GM19468 (cell line): ENCODE results near the gene MID1IP1.

Experiments used
- ATAC-seq: cut with Tn5 transposase; IDR thresholded peaks from one replicate; pipeline ENCODE4 v1.9.1; 2021; ENCODE audit warnings: mild to moderate bottlenecking, moderate library complexity, moderate number of reproducible peaks; ENCODE audit not compliant: unreplicated experiment; ENCODE audit errors: extremely low read depth

MID1IP1 gene

DNA sequence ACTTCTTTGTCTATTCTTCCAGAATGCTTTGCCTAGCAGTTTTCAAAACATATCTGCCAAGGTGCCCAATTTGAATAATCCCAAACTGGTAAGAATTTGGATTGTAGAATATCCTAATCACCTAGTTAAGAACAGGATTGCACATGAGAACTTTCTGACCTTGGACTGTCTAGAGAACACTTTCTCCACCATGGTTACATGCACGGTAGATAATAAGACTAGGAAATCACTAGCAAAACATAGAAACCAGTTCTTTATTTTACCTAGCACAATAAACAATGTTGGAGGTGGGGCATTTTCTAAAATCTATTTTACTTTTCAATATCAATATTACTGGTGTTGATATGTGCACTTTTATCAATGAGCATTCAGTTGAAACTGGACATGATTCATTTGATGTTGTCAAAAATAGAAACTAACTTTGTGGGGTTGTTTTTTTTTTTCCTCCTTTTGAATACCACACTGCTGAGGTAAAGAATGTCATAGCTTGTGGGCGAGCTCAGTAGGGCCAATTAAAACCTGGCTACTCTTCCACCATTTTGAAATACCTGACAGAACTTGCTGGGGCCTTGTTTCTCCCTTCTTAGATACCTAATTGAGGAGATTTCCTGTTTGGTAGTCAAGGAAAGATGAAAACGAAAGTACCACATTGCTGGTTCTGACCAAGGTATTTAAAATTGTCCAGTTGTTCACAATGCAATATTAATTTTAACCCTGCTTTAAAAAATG, 10.4 kb downstream of the MID1IP1 start:
- no peak for ATAC-seq

DNA sequence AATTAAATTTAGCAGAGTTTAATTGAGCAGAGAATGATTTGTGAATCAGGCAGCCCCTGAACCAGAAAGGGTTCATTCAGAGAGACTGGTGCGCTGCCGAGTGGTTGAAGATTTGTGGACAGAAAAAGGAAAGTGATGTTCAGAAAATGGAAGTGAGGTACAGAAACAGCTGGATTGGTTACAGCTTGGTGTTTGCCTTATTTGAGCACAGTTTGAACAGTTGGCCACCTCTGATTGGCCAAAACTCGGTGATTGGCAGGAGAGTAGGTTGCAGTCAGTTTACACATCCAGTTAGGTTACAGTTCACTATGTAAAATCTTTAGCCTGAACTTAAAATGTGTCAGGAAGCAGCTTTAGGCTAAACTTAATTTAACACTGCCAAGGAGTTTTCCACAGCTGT, 14.9 kb downstream of the MID1IP1 start:
- no peak for ATAC-seq

GRCh38 chrX:38817004-38817703, 15.9 kb downstream of the MID1IP1 start:
- no peak for ATAC-seq

DNA sequence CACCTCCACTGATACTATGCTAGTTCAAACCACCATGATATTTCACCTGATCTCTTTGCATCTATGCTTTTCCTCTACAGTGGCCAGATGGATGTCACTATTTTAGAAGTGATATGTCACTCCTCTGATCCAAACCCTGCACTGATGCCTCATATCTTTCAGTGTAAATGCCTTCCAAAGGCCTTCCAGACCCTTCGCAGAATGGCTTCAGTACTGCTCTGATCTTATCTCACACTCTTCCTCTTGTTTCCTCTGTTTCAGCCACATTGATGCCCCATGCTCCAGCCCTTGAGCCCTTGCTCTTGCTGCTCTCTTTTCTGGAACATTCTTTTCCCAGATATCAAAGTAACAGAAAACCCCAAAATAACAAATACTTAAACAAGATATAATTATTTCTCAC, 17.9 kb downstream of the MID1IP1 start:
- no peak for ATAC-seq

DNA sequence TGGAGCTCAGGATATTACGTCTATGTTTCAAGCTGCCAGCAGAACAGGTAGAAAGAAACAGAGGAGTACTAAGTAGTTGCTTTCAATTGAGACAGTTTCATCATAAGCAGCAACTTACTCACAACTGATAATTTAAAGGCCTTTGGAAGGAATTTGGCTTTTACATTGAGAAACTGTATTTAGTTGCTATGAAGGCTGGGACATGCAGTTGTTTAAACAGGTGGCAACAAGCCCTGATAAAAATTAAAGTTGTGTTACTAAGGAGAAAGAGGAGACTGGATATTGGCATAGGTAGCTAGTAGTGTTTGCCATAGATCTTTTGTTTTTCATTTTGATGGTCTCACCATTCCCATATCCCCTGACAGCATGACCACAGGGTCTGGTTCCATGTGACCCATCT, 18.4 kb downstream of the MID1IP1 start:
- no peak for ATAC-seq

- no peak for ATAC-seq
Measured at GRCh38 chrX:38820751-38821150, 19.5 kb downstream of the MID1IP1 start.

- ATAC-seq: no peak
Measured at GRCh38 chrX:38824176-38824575, 22.9 kb downstream of the MID1IP1 start.

GRCh38 chrX:38831949-38832348, 30.7 kb downstream of the MID1IP1 start:
- no peak for ATAC-seq

DNA sequence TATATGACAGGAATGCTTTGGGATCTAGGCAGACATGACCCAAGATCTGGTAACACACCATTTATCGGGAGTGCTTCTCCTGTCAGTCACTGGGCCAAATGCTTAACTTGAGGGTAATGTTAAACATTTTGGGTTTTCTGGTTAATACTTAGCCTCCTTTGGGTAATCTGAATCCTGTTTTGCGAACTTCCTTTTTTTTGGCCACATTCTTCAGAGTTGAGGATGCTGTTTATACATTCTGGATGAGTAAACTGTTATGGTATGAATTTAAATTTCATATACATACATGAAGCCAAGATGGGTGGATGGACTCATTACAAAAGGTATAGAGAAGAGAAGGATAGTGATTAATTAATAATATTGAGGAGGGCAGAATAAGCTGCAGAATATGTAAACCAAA, 36.1 kb downstream of the MID1IP1 start:
- ATAC-seq: no peak

- ATAC-seq: no peak
Measured at GRCh38 chrX:38839277-38839676, 38.0 kb downstream of the MID1IP1 start.

GRCh38 chrX:38839944-38840343, 38.7 kb downstream of the MID1IP1 start:
- ATAC-seq: no peak

DNA sequence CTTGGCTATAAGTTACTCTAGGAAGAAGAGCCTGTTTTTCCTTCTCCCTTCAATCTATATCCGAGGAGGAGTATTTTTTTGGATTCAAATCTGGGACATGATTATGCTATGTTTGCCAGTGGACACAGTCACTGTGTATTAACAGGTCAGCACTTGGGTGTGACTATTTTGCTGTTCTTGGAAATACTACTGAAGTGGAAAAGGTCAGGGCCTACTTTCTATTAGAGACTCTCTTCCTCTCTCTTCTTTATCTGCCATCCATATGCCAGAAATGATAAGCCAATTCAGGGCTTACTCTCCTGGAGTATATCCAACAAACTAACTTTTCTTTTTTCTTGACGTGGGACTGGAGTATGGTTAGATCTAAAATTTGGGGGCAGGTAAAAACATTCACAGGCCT, 40.5 kb downstream of the MID1IP1 start:
- no peak for ATAC-seq

- no peak for ATAC-seq
Measured at GRCh38 chrX:38845426-38845825, 44.2 kb downstream of the MID1IP1 start.

GRCh38 chrX:38847206-38847902, 46.1 kb downstream of the MID1IP1 start:
- ATAC-seq: no peak

- no peak for ATAC-seq
Measured at GRCh38 chrX:38847903-38848230, 46.6 kb downstream of the MID1IP1 start.

DNA sequence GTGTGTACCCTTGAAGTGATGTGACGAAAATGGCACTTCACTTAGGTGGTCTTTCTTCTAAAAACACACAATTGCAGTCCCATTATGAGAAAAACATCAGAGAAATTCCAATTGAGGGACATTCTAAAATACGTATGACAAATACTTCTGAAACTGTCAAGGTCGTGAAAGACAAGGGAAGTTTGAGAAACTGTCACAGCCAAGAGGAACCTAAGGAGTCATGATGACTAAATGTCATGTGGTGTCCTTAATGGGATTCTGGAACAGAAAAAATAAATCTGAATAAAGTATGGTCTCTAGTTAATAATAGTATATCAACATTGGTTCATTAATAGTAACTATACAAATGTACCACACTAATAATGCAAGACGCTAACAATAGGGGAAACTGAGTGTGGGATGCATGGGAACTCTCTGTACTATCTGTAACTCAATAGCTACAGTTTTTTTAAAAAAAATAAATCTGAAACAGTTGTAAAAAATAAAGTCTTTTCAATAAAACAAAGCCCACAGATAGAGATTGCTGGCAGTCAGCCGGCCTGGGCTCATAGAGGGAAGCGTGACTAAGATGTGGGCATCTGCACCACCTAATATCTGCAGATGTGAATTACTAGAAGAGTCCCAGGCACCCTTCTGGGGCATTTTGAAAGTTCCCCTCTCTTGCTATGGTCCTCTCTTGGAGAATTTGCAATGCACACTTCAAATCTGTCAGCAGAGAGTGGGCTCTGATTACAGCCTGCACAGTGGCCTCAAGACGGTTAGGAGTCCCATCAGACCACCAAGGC, 47.6 kb downstream of the MID1IP1 start:
- no peak for ATAC-seq

DNA sequence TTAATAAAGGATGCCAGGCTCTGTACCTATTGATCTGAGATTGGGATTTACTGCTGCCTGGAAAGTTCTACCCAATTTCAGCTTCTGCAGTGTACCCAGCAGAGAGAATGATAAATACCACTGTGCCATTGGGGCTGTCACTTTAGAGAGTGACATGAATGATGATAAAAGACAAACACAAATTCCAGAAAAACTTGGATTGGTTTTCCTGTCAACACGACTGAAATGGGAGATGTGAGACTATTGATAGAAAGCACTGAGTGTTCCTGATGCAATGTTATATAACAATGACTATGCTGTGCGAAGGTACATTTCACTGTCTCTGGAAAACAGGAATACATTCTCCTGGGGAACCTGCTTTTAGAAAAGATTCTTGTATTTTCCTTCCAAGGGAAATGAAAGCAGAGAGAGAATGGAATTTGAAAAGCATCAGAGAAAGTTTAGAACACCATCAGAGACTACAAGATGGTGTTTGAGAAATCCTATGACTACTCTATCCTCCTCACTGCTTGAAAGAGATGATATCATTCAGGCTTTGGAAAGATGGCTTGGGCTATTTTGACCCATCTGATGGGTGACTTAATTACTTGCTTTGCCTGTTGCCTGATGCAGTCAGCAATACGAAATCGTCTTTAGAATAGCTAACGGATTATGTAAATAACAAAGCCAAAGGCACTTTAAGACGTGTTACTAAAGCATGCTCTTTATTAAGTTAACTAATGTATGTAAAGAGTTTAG, 49.7 kb downstream of the MID1IP1 start:
- no peak for ATAC-seq

DNA sequence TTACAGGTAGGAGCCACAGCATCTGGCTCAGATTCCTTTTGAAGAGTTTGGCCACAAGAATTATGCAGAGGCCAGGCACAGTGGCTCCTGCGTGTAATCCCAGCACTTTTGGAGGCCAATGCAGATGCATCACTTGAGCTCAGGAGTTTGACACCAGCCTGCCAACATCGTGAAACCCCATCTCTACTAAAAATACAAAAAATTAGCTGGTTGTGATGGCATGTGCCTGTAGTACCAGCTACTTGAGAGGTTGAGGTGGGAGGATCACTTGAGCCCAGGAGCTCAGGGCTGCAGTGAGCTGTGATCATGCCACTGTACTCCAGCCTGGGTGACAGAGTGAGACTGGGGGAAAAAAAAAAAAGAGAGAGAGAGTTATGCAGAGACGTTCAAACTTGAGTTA, 53.0 kb downstream of the MID1IP1 start:
- no peak for ATAC-seq
